ENCODE data around the gene FALEC.

GRCh38 chr1:150548324-150548631, 32.7 kb downstream of the FALEC start:
- no peak for TF ChIP-seq CTCF (IDR thresholded peaks at IDR 0.05)
- TF ChIP-seq POLR2A (IDR thresholded peaks at IDR 0.05): no peak
